ENCODE measurements around the gene DSN1.

DNA sequence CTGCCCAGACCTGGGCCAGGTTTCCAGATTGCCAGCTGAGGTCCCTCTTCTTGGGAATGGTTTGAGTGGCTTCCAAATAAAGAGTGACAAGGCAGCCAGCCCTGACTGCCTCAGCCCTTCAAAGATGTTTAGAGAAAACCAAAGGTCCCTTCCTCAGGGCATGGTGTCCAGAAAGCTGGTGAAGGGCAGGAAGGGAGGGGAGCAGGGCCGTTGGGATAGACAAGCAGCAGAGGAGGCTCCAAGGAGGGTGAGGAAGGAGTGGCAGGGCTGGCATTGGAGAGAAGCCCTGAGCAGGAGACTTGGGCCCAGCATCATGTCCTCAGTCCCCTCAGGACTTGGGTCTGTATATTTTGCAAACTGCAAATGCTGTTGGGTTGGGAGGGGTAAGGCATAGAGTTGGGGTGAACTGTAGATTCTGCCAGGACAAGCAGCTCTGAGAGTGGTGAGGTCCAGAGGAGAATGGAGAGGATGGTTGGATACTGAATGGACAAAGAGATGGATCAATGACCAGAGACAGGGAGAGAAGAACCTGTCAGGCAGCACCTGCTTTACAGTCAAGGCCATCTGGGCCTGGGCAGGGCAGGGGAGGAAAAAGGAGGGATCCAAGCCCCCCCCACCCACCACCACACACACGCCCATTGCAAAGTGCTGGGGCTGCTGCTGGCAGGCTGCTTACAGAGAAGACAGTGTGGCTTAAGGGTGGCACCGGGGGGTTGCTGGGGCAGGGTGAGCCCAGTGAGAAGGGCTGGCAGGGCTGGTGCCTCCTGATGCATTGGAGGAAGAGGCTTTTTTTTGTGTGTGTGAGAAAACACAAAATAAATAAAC, 5.5 kb upstream of the DSN1 start:
- TF ChIP-seq EZH2 (IDR thresholded peaks at IDR 0.05; ENCODE audit: borderline replicate concordance, low read length), result no peak
- TF ChIP-seq, protein P1, sequence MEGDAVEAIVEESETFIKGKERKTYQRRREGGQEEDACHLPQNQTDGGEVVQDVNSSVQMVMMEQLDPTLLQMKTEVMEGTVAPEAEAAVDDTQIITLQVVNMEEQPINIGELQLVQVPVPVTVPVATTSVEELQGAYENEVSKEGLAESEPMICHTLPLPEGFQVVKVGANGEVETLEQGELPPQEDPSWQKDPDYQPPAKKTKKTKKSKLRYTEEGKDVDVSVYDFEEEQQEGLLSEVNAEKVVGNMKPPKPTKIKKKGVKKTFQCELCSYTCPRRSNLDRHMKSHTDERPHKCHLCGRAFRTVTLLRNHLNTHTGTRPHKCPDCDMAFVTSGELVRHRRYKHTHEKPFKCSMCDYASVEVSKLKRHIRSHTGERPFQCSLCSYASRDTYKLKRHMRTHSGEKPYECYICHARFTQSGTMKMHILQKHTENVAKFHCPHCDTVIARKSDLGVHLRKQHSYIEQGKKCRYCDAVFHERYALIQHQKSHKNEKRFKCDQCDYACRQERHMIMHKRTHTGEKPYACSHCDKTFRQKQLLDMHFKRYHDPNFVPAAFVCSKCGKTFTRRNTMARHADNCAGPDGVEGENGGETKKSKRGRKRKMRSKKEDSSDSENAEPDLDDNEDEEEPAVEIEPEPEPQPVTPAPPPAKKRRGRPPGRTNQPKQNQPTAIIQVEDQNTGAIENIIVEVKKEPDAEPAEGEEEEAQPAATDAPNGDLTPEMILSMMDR (IDR thresholded peaks at IDR 0.05; ENCODE audit: low read length), result no peak

Measured in OCI-LY1 (cell line).